GM19468 (cell line): Measurements from ENCODE around the gene MSS51.
"Not testable (repeated sequence)": the region's sequence is repeated elsewhere in the genome, so short reads cannot be mapped to it uniquely, and the experiment has no call there.

Experiments
- ATAC-seq: cut with Tn5 transposase; IDR thresholded peaks from one replicate; pipeline ENCODE4 v1.9.1; 2021; ENCODE audit warnings: mild to moderate bottlenecking, moderate library complexity, moderate number of reproducible peaks; ENCODE audit not compliant: unreplicated experiment; ENCODE audit errors: extremely low read depth

The MSS51 gene

GRCh38 chr10:73416571-73416970, 16.8 kb downstream of the MSS51 start:
- no peak for ATAC-seq

- no peak for ATAC-seq
Observed at GRCh38 chr10:73414230-73414945, 19.0 kb downstream of the MSS51 start.

GRCh38 chr10:73413528-73414229, 19.7 kb downstream of the MSS51 start, which contains the start of gene ANXA7:
Gene ANXA7, minus strand, starts transcription at chr10:73414058. Its CDS starts 13,202 bp downstream, at chr10:73400856.
- peak; percentile 79 for ATAC-seq

GRCh38 chr10:73413108-73413527, 20.2 kb downstream of the MSS51 start:
- no peak for ATAC-seq

- no peak for ATAC-seq
Observed at GRCh38 chr10:73410897-73411296, 22.5 kb downstream of the MSS51 start.

- ATAC-seq, result no peak
Observed at GRCh38 chr10:73408978-73409521, 24.3 kb downstream of the MSS51 start.

- ATAC-seq, result no peak
Observed at GRCh38 chr10:73408061-73408460, 25.3 kb downstream of the MSS51 start.

GRCh38 chr10:73407495-73407894, 25.9 kb downstream of the MSS51 start:
- ATAC-seq, result no peak

- ATAC-seq, result no peak
Observed at GRCh38 chr10:73406846-73407245, 26.5 kb downstream of the MSS51 start.

- ATAC-seq, result no peak
Observed at GRCh38 chr10:73405556-73405955, 27.8 kb downstream of the MSS51 start.

- ATAC-seq, result no peak
Observed at GRCh38 chr10:73404690-73405089, 28.7 kb downstream of the MSS51 start.

GRCh38 chr10:73401636-73402035, 31.7 kb downstream of the MSS51 start:
- ATAC-seq, result no peak

GRCh38 chr10:73399063-73399462, 34.3 kb downstream of the MSS51 start:
- no peak for ATAC-seq

- no peak for ATAC-seq
Observed at GRCh38 chr10:73398024-73398423, 35.3 kb downstream of the MSS51 start.

- not testable (repeated sequence) for ATAC-seq
Observed at GRCh38 chr10:73394325-73394724, 39.0 kb downstream of the MSS51 start.

GRCh38 chr10:73388228-73388627, 45.1 kb downstream of the MSS51 start:
- no peak for ATAC-seq

GRCh38 chr10:73386583-73386982, 46.8 kb downstream of the MSS51 start:
- no peak for ATAC-seq

- ATAC-seq, result no peak
Observed at GRCh38 chr10:73379064-73379748, 54.2 kb downstream of the MSS51 start.

- no peak for ATAC-seq
Observed at GRCh38 chr10:73376679-73377078, 56.7 kb downstream of the MSS51 start.
